Retinal pigment epithelial cell (primary cell): ENCODE measurements around the gene IL13.

Experiments
- DNase-seq: peaks from one replicate; pipeline ENCODE4 v3.0.0-alpha.2; 2010; ENCODE audit warnings: low read depth
- H3K4me3 ChIP-seq: 2 replicates; pipeline ENCODE4 v1.5.1; 2011; ENCODE audit warnings: mild to moderate bottlenecking, low read length, control low read depth, moderate library complexity
- CTCF ChIP-seq: conservative IDR thresholded peaks from 2 replicates; pipeline ENCODE4 v1.5.1; 2011; ENCODE audit warnings: low read depth, low read length, control low read depth, inconsistent platforms

The IL13 gene

GRCh38 chr5:132657676-132658380, at the start of gene IL13:
TSS of gene IL13 (plus strand) at chr5:132658173. CDS start at chr5:132658187, 14 bp downstream.
- no peak for TF ChIP-seq CTCF
- H3K4me3 ChIP-seq, result no peak within 1 kb of the TSS
- no peak for DNase-seq

- H3K4me3 ChIP-seq, result no peak overlapping the region
- TF ChIP-seq CTCF, result no peak
- DNase-seq, result no peak
Observed at GRCh38 chr5:132611965-132612364, 46.0 kb upstream of the IL13 start.

GRCh38 chr5:132612846-132613245, 45.1 kb upstream of the IL13 start:
- no peak for DNase-seq
- TF ChIP-seq CTCF, result no peak
- H3K4me3 ChIP-seq, result no peak overlapping the region

- H3K4me3 ChIP-seq, result no peak overlapping the region
- no peak for DNase-seq
- no peak for TF ChIP-seq CTCF
Observed at GRCh38 chr5:132621699-132622098, 36.3 kb upstream of the IL13 start.

- no peak overlapping the region for H3K4me3 ChIP-seq
- TF ChIP-seq CTCF, result no peak
- no peak for DNase-seq
Observed at GRCh38 chr5:132622608-132623007, 35.4 kb upstream of the IL13 start.

- DNase-seq, result no peak
- no peak for TF ChIP-seq CTCF
- no peak overlapping the region for H3K4me3 ChIP-seq
Observed at GRCh38 chr5:132627470-132627869, 30.5 kb upstream of the IL13 start.

GRCh38 chr5:132628814-132629213, 29.2 kb upstream of the IL13 start:
- TF ChIP-seq CTCF, result no peak
- no peak overlapping the region for H3K4me3 ChIP-seq
- no peak for DNase-seq
